AG09309 (cell line): ENCODE results near the gene GPC5.
"Not testable (repeated sequence)": the region's sequence is repeated elsewhere in the genome, so short reads cannot be mapped to it uniquely, and the experiment has no call there.

Experiments used
- DNase-seq: peaks from one replicate; pipeline ENCODE4 v3.0.0-alpha.2; 2010; ENCODE audit warnings: low read depth
- H3K4me3 ChIP-seq: 2 replicates; pipeline ENCODE4 v1.5.1; 2011; ENCODE audit warnings: mild to moderate bottlenecking, low read depth, low read length, moderate library complexity; ENCODE audit not compliant: control insufficient read depth
- TF ChIP-seq, protein P1 (sequence below): IDR thresholded peaks from 2 replicates; pipeline ENCODE4 v1.5.1; 2011; ENCODE audit warnings: mild to moderate bottlenecking, low read depth, low read length, inconsistent platforms; ENCODE audit not compliant: insufficient read depth, control insufficient read depth; ENCODE audit errors: missing control alignments

The GPC5 gene

DNA sequence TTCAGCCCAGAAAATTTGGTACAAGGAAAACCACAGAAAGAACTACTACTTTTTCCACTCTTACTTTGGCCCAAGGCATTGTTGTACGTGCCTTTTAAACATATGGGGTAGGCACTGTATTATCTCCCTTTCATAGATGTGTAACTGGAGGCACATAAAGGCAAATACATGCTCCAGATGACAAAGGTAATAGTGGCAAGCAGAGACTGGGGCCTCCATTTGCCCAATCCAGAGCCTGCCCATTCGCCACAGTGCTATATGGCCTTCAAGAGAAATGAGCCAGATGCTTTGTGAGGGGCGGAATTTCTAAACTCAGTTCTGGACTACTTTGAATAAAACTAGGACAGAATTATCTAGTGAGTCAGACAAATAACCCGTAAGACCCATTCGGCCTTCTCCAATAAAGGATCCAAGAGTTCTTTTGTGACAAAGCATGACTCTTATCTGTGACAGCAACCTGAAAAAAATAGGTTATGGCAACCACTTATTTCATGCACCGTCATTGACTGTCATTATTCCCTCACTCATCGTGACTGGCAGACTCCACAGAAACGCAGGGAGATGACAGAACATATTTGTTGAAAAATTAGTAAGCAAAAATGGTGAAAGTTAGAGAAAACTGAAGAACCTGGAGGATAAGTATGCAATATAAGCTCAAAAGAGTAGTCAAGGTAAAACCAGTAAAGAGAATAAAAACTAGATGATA lies 1116.2 kb downstream of the GPC5 start:
- DNase-seq: no peak
- H3K4me3 ChIP-seq: no peak overlapping the region
- TF ChIP-seq, protein P1, sequence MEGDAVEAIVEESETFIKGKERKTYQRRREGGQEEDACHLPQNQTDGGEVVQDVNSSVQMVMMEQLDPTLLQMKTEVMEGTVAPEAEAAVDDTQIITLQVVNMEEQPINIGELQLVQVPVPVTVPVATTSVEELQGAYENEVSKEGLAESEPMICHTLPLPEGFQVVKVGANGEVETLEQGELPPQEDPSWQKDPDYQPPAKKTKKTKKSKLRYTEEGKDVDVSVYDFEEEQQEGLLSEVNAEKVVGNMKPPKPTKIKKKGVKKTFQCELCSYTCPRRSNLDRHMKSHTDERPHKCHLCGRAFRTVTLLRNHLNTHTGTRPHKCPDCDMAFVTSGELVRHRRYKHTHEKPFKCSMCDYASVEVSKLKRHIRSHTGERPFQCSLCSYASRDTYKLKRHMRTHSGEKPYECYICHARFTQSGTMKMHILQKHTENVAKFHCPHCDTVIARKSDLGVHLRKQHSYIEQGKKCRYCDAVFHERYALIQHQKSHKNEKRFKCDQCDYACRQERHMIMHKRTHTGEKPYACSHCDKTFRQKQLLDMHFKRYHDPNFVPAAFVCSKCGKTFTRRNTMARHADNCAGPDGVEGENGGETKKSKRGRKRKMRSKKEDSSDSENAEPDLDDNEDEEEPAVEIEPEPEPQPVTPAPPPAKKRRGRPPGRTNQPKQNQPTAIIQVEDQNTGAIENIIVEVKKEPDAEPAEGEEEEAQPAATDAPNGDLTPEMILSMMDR: no peak

DNA sequence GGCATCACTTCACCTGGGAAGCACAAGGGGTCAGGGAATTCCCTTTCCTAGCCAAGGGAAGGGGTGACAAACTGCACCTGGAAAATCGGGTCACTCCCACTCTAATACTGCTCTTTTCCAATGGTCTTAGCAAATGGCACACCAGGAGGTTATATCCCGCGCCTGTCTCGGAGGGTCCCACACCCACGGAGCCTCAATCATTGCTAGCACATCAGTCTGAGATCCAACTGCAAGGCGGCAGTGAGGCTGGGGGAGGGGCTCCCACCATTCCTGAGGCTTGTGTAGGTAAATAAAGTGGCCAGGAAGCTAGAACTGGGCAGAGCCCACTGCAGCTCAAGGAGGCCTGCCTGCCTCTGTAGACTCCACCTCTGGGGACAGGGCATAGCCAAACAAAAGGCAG lies 1118.5 kb downstream of the GPC5 start:
- H3K4me3 ChIP-seq, DNase-seq: not testable (repeated sequence)

DNA sequence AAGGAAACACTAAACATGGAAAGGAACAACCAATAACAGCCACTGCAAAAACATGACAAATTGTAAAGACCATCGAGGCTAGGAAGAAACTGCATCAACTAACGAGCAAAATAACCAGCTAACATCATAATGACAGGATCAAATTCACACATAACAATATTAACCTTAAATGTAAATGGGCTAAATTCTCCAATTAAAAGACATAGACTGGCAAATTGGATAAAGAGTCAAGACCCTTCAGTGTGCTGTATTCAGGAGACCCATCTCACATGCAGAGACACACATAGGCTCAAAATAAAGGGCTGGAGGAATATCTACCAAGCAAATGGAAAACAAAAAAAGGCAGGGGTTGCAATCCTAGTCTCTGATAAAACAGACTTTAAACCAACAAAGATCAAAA lies 1120.2 kb downstream of the GPC5 start:
- DNase-seq, H3K4me3 ChIP-seq: not testable (repeated sequence)

DNA sequence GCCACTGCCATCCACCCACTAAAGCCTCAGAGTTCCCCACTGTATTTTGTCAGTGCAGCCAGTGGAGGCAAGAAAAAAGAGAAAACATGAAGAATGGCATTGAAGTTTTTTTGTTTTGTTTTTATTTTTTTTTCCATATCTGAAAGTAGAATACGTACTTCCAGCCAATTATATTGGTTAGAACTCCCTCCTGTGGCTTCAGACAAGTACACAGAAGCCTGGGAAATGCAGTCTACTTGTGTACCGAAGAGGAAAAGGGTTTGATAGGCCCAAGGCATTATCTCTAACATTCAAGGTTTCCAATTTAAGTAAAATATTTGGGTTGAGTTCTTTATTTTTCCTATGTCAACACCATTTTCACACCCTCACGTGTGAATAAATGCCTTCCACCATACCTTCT lies 1131.9 kb downstream of the GPC5 start:
- TF ChIP-seq, protein P1: no peak
- DNase-seq: no peak
- no peak overlapping the region for H3K4me3 ChIP-seq

DNA sequence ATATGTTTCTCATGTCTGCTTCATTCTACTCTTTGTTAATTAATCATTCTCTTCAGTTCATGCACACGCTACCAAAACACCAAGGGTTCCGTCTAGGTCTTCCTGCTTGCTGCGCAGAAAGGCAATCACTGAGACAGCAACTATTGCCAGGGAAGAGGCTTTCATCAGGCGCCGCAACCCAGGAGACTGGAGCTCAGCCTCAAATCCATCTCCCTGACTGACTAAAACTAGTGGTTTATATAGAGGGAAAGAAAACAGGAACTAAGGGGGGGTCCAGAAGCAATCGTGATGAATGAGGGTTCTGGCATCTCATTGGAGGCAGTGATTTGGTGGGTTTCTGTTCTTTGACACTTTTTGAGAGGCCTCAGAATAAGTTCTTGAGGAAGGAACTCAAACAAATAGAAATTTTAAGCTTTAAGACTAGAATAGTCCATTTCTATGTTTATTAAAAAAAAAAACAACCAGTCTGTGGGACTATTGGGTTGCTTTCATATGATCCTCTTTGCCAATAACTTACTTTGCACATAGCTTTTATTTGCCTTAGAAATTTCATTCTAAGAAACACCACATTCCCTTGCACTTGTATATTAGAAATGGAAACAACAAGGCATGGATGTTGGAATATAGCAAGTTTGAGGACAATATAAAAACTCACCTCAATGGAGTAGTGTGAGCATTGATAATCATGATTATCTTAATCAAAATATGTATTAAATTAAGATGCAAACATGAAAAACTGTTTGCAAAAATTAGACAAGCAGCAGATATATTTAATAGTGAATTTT lies 1137.0 kb downstream of the GPC5 start:
- no peak overlapping the region for H3K4me3 ChIP-seq
- TF ChIP-seq, protein P1: no peak
- no peak for DNase-seq

DNA sequence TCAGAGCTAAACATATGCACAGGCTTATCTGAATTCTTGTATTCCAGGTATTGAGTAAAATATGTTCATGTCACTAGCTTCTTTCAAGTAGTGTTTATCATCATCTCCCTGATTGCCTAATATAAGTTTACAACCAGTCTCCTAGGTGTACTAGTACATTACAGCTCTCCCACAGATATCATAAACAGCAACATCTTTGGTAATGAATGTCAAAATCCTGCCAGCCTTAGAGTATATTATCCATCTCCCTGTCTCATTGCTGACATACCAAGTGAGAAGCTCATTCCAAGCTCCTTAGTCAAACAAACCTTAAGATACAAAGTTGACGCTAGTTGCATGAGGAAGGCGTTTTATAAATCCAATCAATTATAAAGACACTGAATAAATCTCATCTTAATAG lies 1139.0 kb downstream of the GPC5 start:
- no peak overlapping the region for H3K4me3 ChIP-seq
- TF ChIP-seq, protein P1: no peak
- DNase-seq: no peak

DNA sequence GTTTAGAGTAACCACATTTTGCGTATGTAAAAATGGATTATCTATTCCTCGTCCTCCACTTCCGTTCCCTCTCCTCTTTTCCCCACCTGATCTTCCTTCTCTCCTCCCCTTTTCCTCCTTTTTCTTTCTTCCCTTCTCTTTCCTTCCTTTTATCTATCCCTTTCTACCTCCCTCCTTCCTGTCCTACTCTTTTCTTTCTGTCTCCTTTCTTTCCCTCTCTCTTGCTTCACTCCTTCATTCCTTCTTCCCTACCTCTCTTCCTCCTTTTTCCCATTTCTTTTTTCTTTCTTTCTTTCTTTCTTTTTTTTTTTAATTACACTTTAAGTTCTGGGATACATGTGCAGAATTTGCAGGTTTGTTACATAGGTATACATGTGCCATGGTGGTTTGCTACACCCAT lies 1139.7 kb downstream of the GPC5 start:
- TF ChIP-seq, protein P1: no peak
- no peak for DNase-seq
- H3K4me3 ChIP-seq: no peak overlapping the region

DNA sequence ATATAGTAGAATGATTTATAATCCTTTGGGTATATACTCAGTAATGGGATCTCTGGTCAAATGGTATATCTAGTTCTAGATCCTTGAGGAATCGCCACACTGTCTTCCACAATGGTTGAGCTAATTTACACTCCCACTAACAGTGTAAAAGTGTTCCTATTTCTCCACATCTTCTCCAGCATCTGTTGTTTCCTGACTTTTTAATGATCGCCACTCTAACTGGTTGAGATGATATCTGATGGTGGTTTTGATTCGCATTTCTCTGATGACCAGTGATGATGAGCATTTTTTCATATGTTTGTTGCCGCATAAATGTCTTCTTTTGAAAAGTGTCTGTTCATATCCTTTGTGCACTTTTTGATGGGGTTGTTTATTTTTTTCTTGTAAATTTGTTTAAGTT lies 1140.7 kb downstream of the GPC5 start:
- H3K4me3 ChIP-seq, DNase-seq: not testable (repeated sequence)
